K562 (cell line): ENCODE measurements around the gene PEDS1.

ENCODE experiments used
- BRCA1 ChIP-seq, 2 experiments: fragments of 450-650 bp in 1 of 2; sonication (generic) in 1 of 2; formaldehyde crosslinking in 1 of 2; IDR thresholded peaks; 2 replicates each; pipeline versions ENCODE4 v1.5.0 to v1.6.1; 2017 to 2020; ENCODE audit warnings: mild to moderate bottlenecking in 1 of 2, missing genetic modification reagents in 1 of 2
- CHD1 ChIP-seq: fragments of 200-600 bp; sonication (generic); IDR thresholded peaks from one replicate; pipeline ENCODE4 v1.6.1; 2012; ENCODE audit warnings: mild to moderate bottlenecking, moderate library complexity, low read length, inconsistent platforms
- ELF4 ChIP-seq: fragments of 450-650 bp; formaldehyde crosslinking; IDR thresholded peaks from 2 replicates; pipeline ENCODE4 v1.4.0; 2022; ENCODE audit warnings: missing genetic modification characterization
- EZH2 ChIP-seq: IDR thresholded peaks from 2 replicates; pipeline ENCODE4 v1.6.1; 2012; ENCODE audit warnings: low read depth, mild to moderate bottlenecking, inconsistent platforms, low read length, borderline replicate concordance
- NR2C2 ChIP-seq, 2 experiments: fragments of 200-800 bp in 1 of 2; sonication (Bioruptor generic) in 1 of 2; sonication (generic) in 1 of 2; formaldehyde crosslinking in 1 of 2; IDR thresholded peaks; 2 replicates each; pipeline versions ENCODE4 v1.6.1 to v1.8.0; 2016 to 2022; ENCODE audit warnings: mild to moderate bottlenecking in 1 of 2, missing compliant biosample characterization in 1 of 2, missing genetic modification characterization in 1 of 2, missing genetic modification reagents in 1 of 2
- TEAD1 ChIP-seq, 2 experiments: fragments of 450-650 bp in 1 of 2; sonication (generic) in 1 of 2; formaldehyde crosslinking; IDR thresholded peaks; 2 replicates each; pipeline versions ENCODE4 v1.4.0 to v1.8.0; 2020 to 2022; ENCODE audit warnings: mild to moderate bottlenecking in 2 of 2, missing genetic modification reagents in 1 of 2
- TF ChIP-seq, protein P1 (sequence below), 3 experiments: IDR thresholded peaks in 2 of 3; conservative IDR thresholded peaks in 1 of 3; 2 replicates each; pipeline ENCODE4 v1.5.1; 2011 to 2012; ENCODE audit warnings: low read length in 3 of 3, mild to moderate bottlenecking in 3 of 3, control low read depth in 2 of 3, improper control_type of control experiment in 1 of 3, inconsistent platforms in 1 of 3, low read depth in 1 of 3, mixed read lengths in 1 of 3, moderate library complexity in 1 of 3; ENCODE audit not compliant: insufficient read depth in 2 of 3
- TF ChIP-seq, protein P2 (sequence below), 2 experiments: fragments of 450-650 bp in 1 of 2; IDR thresholded peaks; 2 replicates each; pipeline ENCODE4 v1.6.1; 2011 to 2017; ENCODE audit warnings: low read depth in 2 of 2, antibody characterized with exemption in 1 of 2, borderline replicate concordance in 1 of 2, low read length in 1 of 2, mild to moderate bottlenecking in 1 of 2, mixed read lengths in 1 of 2; ENCODE audit not compliant: control insufficient read depth in 1 of 2
- TF ChIP-seq, protein P3 (sequence below): fragments of 450-650 bp; formaldehyde crosslinking; IDR thresholded peaks from 2 replicates; pipeline ENCODE4 v1.4.0; 2020; ENCODE audit warnings: mild to moderate bottlenecking, moderate library complexity

- TF ChIP-seq, protein P1, sequence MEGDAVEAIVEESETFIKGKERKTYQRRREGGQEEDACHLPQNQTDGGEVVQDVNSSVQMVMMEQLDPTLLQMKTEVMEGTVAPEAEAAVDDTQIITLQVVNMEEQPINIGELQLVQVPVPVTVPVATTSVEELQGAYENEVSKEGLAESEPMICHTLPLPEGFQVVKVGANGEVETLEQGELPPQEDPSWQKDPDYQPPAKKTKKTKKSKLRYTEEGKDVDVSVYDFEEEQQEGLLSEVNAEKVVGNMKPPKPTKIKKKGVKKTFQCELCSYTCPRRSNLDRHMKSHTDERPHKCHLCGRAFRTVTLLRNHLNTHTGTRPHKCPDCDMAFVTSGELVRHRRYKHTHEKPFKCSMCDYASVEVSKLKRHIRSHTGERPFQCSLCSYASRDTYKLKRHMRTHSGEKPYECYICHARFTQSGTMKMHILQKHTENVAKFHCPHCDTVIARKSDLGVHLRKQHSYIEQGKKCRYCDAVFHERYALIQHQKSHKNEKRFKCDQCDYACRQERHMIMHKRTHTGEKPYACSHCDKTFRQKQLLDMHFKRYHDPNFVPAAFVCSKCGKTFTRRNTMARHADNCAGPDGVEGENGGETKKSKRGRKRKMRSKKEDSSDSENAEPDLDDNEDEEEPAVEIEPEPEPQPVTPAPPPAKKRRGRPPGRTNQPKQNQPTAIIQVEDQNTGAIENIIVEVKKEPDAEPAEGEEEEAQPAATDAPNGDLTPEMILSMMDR (IDR thresholded peaks at IDR 0.05 in 2 of 3, conservative IDR thresholded peaks at IDR 0.05 in 1 of 3; ENCODE audit: insufficient read depth in 2 of 3, low read depth in 1 of 3, low read length in 3 of 3), result no peak
- TF ChIP-seq CHD1 (no peak), BRCA1 (IDR thresholded peaks at IDR 0.05) (no peak), BRCA1 (CRISPR knock-in tag; IDR thresholded peaks at IDR 0.05) (no peak), EZH2 (no peak), NR2C2 (CRISPR knock-in tag; IDR thresholded peaks at IDR 0.05) (no peak), NR2C2 (tag; IDR thresholded peaks at IDR 0.05) (no peak), TEAD1 (CRISPR knock-in tag; IDR thresholded peaks at IDR 0.05) (no peak), ELF4 (CRISPR knock-in tag) (no peak)
- TF ChIP-seq, protein P2, sequence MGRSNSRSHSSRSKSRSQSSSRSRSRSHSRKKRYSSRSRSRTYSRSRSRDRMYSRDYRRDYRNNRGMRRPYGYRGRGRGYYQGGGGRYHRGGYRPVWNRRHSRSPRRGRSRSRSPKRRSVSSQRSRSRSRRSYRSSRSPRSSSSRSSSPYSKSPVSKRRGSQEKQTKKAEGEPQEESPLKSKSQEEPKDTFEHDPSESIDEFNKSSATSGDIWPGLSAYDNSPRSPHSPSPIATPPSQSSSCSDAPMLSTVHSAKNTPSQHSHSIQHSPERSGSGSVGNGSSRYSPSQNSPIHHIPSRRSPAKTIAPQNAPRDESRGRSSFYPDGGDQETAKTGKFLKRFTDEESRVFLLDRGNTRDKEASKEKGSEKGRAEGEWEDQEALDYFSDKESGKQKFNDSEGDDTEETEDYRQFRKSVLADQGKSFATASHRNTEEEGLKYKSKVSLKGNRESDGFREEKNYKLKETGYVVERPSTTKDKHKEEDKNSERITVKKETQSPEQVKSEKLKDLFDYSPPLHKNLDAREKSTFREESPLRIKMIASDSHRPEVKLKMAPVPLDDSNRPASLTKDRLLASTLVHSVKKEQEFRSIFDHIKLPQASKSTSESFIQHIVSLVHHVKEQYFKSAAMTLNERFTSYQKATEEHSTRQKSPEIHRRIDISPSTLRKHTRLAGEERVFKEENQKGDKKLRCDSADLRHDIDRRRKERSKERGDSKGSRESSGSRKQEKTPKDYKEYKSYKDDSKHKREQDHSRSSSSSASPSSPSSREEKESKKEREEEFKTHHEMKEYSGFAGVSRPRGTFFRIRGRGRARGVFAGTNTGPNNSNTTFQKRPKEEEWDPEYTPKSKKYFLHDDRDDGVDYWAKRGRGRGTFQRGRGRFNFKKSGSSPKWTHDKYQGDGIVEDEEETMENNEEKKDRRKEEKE (IDR thresholded peaks at IDR 0.05; ENCODE audit: borderline replicate concordance in 1 of 2, control insufficient read depth in 1 of 2, low read depth in 2 of 2, low read length in 1 of 2), result no peak
- TF ChIP-seq, protein P3, sequence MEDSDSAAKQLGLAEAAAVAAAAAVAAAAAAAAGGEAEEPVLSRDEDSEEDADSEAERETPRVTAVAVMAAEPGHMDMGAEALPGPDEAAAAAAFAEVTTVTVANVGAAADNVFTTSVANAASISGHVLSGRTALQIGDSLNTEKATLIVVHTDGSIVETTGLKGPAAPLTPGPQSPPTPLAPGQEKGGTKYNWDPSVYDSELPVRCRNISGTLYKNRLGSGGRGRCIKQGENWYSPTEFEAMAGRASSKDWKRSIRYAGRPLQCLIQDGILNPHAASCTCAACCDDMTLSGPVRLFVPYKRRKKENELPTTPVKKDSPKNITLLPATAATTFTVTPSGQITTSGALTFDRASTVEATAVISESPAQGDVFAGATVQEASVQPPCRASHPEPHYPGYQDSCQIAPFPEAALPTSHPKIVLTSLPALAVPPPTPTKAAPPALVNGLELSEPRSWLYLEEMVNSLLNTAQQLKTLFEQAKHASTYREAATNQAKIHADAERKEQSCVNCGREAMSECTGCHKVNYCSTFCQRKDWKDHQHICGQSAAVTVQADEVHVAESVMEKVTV (CRISPR knock-in tag), result no peak
These were observed 42.1 kb upstream of the PEDS1 start for GRCh38 chr20:50195524-50196120.
